CD4-positive, alpha-beta memory T cell (primary cell): ENCODE data around the gene OOEP. TPM values are rescaled to one million over a fixed set of nuclear protein-coding genes. Genes with fewer than 3 reads are reported as not detected.
A peak's percentile ranks its signal among the peaks of the same experiment; 100 is the strongest.
"Not testable (repeated sequence)": the region's sequence is repeated elsewhere in the genome, so short reads cannot be mapped to it uniquely, and the experiment has no call there.

Experiments used
- CTCF ChIA-PET: fragments of 350-600 bp; sonication (Branson Sonifier 250); formaldehyde crosslinking; loops from one replicate; lab custom pipeline; 2021; ENCODE audit warnings: inconsistent platforms; ENCODE audit not compliant: partially characterized antibody; lab: Charles Lee
- POLR2A ChIA-PET: fragments of 350-600 bp; sonication (Branson Sonifier 250); formaldehyde crosslinking; loops from one replicate; lab custom pipeline; 2021; ENCODE audit not compliant: partially characterized antibody; lab: Charles Lee
- DNase-seq, 5 donors: peaks; one replicate each; pipeline versions ENCODE4 v3.0.0 to v3.0.0-alpha.2; 2020 to 2022; ENCODE audit warnings: mixed read lengths in 1 of 5
- H3K27ac ChIP-seq: one replicate; pipeline ENCODE4 v1.7.0; 2013; ENCODE audit warnings: low read depth, low read length
- H3K27me3 ChIP-seq: 2 replicates; pipeline ENCODE4 v1.7.0; 2013; ENCODE audit warnings: mild to moderate bottlenecking, low read length, moderate library complexity; ENCODE audit not compliant: insufficient read depth
- H3K36me3 ChIP-seq: 2 replicates; pipeline ENCODE4 v1.7.0; 2013; ENCODE audit warnings: mild to moderate bottlenecking, low read length, moderate library complexity; ENCODE audit not compliant: insufficient read depth
- H3K4me1 ChIP-seq: 2 replicates; pipeline ENCODE4 v1.7.0; 2013; ENCODE audit warnings: mild to moderate bottlenecking, low read length, moderate library complexity; ENCODE audit not compliant: insufficient read depth
- H3K4me3 ChIP-seq, 2 donors: one replicate each; pipeline ENCODE4 v1.7.0; 2013; ENCODE audit warnings: low read length in 2 of 2, mild to moderate bottlenecking in 1 of 2
- H3K9me3 ChIP-seq, 2 donors: one replicate each; pipeline ENCODE4 v1.7.0; 2013; ENCODE audit warnings: low read length in 2 of 2, control low read depth in 1 of 2; ENCODE audit not compliant: control insufficient read depth in 1 of 2
- H3K27ac Mint-ChIP-seq, 7 donors: one replicate each; pipeline ENCODE4 v1.8.0; 2020 to 2021; ENCODE audit warnings: mixed read lengths in 7 of 7, mild to moderate bottlenecking in 6 of 7, inconsistent platforms in 3 of 7, moderate library complexity in 3 of 7
- H3K27me3 Mint-ChIP-seq, 2 donors: one replicate each; pipeline ENCODE4 v1.8.0; 2020 to 2021; ENCODE audit warnings: mixed read lengths in 2 of 2
- H3K36me3 Mint-ChIP-seq, 2 donors: one replicate each; pipeline ENCODE4 v1.8.0; 2020 to 2021; ENCODE audit warnings: mixed read lengths in 2 of 2, inconsistent platforms in 1 of 2, mild to moderate bottlenecking in 1 of 2
- H3K4me1 Mint-ChIP-seq, 4 donors: one replicate each; pipeline ENCODE4 v1.8.0; 2020 to 2021; ENCODE audit warnings: mixed read lengths in 4 of 4, mild to moderate bottlenecking in 1 of 4
- H3K4me3 Mint-ChIP-seq, 8 donors: one replicate each; pipeline ENCODE4 v1.8.0; 2020 to 2021; ENCODE audit warnings: mixed read lengths in 8 of 8, mild to moderate bottlenecking in 7 of 8, moderate library complexity in 6 of 8, inconsistent platforms in 3 of 8
- H3K9me3 Mint-ChIP-seq, 8 donors: one replicate each; pipeline ENCODE4 v1.8.0; 2020 to 2021; ENCODE audit warnings: mixed read lengths in 8 of 8, mild to moderate bottlenecking in 5 of 8, inconsistent platforms in 3 of 8, moderate library complexity in 1 of 8
- intact Hi-C: fragments of 100-400 bp; cut with micrococcal nuclease; formaldehyde crosslinking; loops from one replicate; pipeline ENCODE4 v1.15.1; 2023
- polyA plus RNA-seq, 2 donors: library from polyadenylated mRNA; unstranded; fragments of 300-500 nt; fragmentation: Illumina TruSeq; gene quantifications; one replicate each; pipeline ENCODE4 v1.2.3, GENCODE V29; 2021
- total RNA-seq, 2 experiments: library from RNA; stranded (reverse); gene quantifications; one replicate each; pipeline ENCODE4 v1.2.3, GENCODE V29; 2021

The OOEP gene
- total and polyA plus RNA-seq, 4 experiments from 2014 or later = 0.28 to 1.1 TPM; not detected in 2

DNA sequence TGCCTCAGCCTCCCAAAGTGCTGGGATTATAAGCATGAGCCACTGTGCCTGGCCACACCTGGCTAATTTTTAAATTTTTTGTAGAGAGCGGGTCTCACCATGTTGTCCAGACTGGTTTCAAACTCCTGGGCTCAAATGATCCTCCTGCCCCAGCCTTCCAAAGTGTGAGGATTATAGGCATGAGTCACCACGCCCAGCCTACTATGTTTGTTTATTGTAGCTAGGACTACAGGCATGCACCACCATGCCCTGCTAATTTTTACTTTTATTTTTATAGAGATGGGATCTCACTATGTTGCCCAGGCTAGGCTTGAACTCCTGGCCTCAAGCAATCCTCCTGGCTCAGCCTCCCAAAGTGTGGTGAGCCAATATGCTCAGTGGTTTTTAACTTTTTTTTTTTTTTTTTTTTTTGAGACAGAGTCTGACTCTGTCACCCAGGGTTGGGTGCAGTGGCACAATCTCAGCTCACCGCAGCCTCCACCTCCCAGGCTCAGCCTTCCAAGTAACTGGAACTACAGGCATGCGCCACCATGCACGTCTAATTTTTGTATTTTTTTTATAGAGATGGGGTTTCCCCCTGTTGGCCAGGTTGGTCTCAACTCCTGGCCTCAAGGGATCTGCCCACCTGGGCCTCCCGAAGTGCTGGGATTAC is 12.9 kb upstream of the OOEP start:
- intact Hi-C loops = no loop called here
- Histone ChIP-seq H3K4me3 (no peak overlapping the region), H3K9me3 (no peaks in the 10 kb centered on the region), H3K36me3 (no peaks in the 10 kb centered on the region), H3K4me1 (no peaks in the 10 kb centered on the region), H3K27me3 (no peaks in the 10 kb centered on the region), H3K27ac (no peak overlapping the region)
- ChIA-PET CTCF (no interaction called here), POLR2A (no interaction called here)
- Mint-ChIP-seq H3K27me3 (no peaks in the 10 kb centered on the region), H3K4me3 (no peak overlapping the region), H3K4me1 (peaks cover 0 to 2% (median 0%) of the 10 kb centered on the region in 4 donors), H3K27ac (no peak overlapping the region), H3K36me3 (no peaks in the 10 kb centered on the region), H3K9me3 (peaks cover 0 to 2% (median 0%) of the 10 kb centered on the region in 8 donors)
- no peak for DNase-seq

DNA sequence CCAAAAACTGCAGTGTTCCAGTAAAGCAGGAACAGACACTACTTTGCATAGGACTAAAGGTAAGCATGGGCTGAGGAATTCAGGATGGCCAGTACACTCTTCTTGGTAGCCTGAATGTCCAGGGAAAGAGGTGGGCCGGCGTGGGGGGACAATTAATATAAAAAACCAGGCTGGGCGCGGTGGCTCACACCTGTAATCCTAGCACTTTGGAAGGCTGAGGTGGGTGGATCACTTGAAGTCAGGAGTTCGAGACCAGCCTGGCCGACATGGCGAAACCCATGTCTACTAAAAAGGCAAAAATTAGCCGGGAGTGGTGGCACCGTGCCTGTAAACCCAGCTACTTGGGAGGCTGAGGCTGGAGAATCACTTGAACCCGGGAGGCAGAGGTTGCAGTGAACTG is 11.8 kb upstream of the OOEP start:
- H3K9me3 ChIP-seq, H3K4me1 ChIP-seq, H3K36me3 Mint-ChIP-seq, intact Hi-C loops, H3K4me3 Mint-ChIP-seq, H3K27me3 Mint-ChIP-seq, H3K4me3 ChIP-seq, H3K9me3 Mint-ChIP-seq, H3K27me3 ChIP-seq, H3K4me1 Mint-ChIP-seq, CTCF ChIA-PET, POLR2A ChIA-PET, H3K36me3 ChIP-seq, DNase-seq, H3K27ac ChIP-seq: not testable (repeated sequence)
- H3K27ac Mint-ChIP-seq = peak overlapping the region in 2 of 7 donors; percentile 66 to 73

- H3K36me3 Mint-ChIP-seq = no peaks in the 10 kb centered on the region
- POLR2A ChIA-PET = no interaction called here
- Histone ChIP-seq H3K9me3 (peaks cover 0 to 4% of the 10 kb centered on the region in 2 donors), H3K27me3 (no peaks in the 10 kb centered on the region), H3K4me3 (no peak overlapping the region), H3K36me3 (no peaks in the 10 kb centered on the region), H3K4me1 (no peaks in the 10 kb centered on the region), H3K27ac (no peak overlapping the region)
- intact Hi-C loops = no loop called here
- no peak overlapping the region for H3K27ac Mint-ChIP-seq
- H3K27me3 Mint-ChIP-seq = no peaks in the 10 kb centered on the region
- H3K4me1 Mint-ChIP-seq = no peaks in the 10 kb centered on the region
- H3K9me3 Mint-ChIP-seq = peaks cover 0 to 10% (median 5%) of the 10 kb centered on the region in 8 donors
- no peak overlapping the region for H3K4me3 Mint-ChIP-seq
- CTCF ChIA-PET = interaction anchor here (1.2 kb wide), 1 partner anchor 21 kb away, joined by 5 read pairs; no protein-coding TSS in a partner anchor
- DNase-seq = no peak
Measured at GRCh38 chr6:73377225-73377624, 7.5 kb upstream of the OOEP start.

GRCh38 chr6:73375216-73375615 is 5.5 kb upstream of the OOEP start:
- H3K4me1 Mint-ChIP-seq = no peaks in the 10 kb centered on the region
- H3K36me3 Mint-ChIP-seq = no peaks in the 10 kb centered on the region
- peaks cover 0 to 28% (median 8%) of the 10 kb centered on the region in 8 donors for H3K9me3 Mint-ChIP-seq
- no peaks in the 10 kb centered on the region for H3K36me3 ChIP-seq
- H3K27me3 ChIP-seq = no peaks in the 10 kb centered on the region
- intact Hi-C loops = no loop called here
- no peak for DNase-seq
- H3K27ac Mint-ChIP-seq = peak overlapping the region in 1 of 7 donors; percentile 52
- ChIA-PET POLR2A (no interaction called here), CTCF (interaction anchor here (1.1 kb wide), 1 partner anchor 14 kb away, joined by 4 read pairs; no protein-coding TSS in a partner anchor)
- peaks cover 0 to 10% of the 10 kb centered on the region in 2 donors for H3K9me3 ChIP-seq
- H3K27me3 Mint-ChIP-seq = no peaks in the 10 kb centered on the region
- no peaks in the 10 kb centered on the region for H3K4me1 ChIP-seq
- H3K4me3 ChIP-seq = no peak overlapping the region
- H3K4me3 Mint-ChIP-seq = no peak overlapping the region
- no peak overlapping the region for H3K27ac ChIP-seq

DNA sequence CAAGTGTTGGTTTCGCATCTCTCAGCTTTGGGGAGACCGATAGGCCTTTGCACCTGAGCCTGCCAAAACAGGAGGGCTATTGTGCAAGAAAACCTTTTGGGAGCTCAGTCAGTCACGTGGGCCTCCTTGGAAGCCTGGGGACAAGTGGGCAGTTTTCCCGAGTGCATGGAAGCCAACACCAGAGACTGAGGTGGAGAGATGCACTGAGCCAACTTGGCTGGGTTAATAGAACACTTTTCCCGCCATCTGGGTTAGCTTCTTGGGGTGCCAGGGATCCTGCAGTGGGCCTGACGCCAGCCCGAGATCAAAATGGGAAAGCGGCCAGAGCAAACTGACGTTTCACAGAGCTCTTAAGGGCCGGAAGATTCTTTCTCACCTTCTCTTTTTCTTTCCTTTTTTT is 2.8 kb upstream of the OOEP start:
- no peak for DNase-seq
- no peaks in the 10 kb centered on the region for H3K36me3 ChIP-seq
- ChIA-PET CTCF (interaction anchor here (1.5 kb wide), 1 partner anchor 16 kb away, joined by 4 read pairs; no protein-coding TSS in a partner anchor), POLR2A (no interaction called here)
- intact Hi-C loops = no loop called here
- no peaks in the 10 kb centered on the region for H3K27me3 ChIP-seq
- no peaks in the 10 kb centered on the region for H3K27me3 Mint-ChIP-seq
- no peak overlapping the region for H3K27ac ChIP-seq
- H3K4me1 ChIP-seq = no peaks in the 10 kb centered on the region
- H3K36me3 Mint-ChIP-seq = no peaks in the 10 kb centered on the region
- no peaks in the 10 kb centered on the region for H3K4me1 Mint-ChIP-seq
- peaks cover 0 to 10% of the 10 kb centered on the region in 2 donors for H3K9me3 ChIP-seq
- peaks cover 0 to 33% (median 8%) of the 10 kb centered on the region in 8 donors for H3K9me3 Mint-ChIP-seq
- no peak overlapping the region for H3K4me3 Mint-ChIP-seq
- H3K27ac Mint-ChIP-seq = no peak overlapping the region
- H3K4me3 ChIP-seq = no peak overlapping the region

GRCh38 chr6:73371984-73372383 is 2.3 kb upstream of the OOEP start:
- Histone ChIP-seq H3K4me1 (no peaks in the 10 kb centered on the region), H3K36me3 (no peaks in the 10 kb centered on the region), H3K27ac (no peak overlapping the region), H3K27me3 (no peaks in the 10 kb centered on the region), H3K9me3 (peaks cover 0 to 10% of the 10 kb centered on the region in 2 donors), H3K4me3 (no peak overlapping the region)
- Mint-ChIP-seq H3K27me3 (no peaks in the 10 kb centered on the region), H3K9me3 (peaks cover 0 to 33% (median 8%) of the 10 kb centered on the region in 8 donors), H3K27ac (no peak overlapping the region), H3K36me3 (no peaks in the 10 kb centered on the region), H3K4me1 (no peaks in the 10 kb centered on the region), H3K4me3 (no peak overlapping the region)
- intact Hi-C loops = no loop called here
- CTCF ChIA-PET = no interaction called here
- POLR2A ChIA-PET = no interaction called here
- no peak for DNase-seq

DNA sequence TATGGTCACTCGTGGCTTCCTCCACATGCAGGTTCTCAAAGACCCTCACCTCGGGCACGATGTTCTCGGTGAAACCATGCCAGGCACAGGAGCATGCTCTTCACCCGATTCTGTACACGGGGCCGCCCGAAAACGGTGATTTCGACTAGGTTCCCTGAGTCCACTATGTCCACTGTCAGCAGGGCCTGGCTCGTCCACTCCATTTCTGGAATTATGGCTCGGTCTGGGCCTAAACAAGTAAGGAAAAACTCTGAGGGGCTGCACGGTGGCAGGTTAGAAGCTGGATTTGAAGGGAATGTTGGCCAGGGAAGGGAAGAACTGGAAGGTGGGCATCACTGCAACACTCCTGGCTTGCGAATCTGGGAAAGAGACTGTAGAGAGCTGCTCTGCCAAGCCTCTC is 540 bp downstream of the OOEP start:
- no peak overlapping the region for H3K4me3 Mint-ChIP-seq
- peaks cover 0 to 33% (median 8%) of the 10 kb centered on the region in 8 donors for H3K9me3 Mint-ChIP-seq
- H3K36me3 Mint-ChIP-seq = no peaks in the 10 kb centered on the region
- H3K27me3 ChIP-seq = no peaks in the 10 kb centered on the region
- no peak overlapping the region for H3K27ac Mint-ChIP-seq
- no peaks in the 10 kb centered on the region for H3K4me1 ChIP-seq
- no peak overlapping the region for H3K4me3 ChIP-seq
- peaks cover 0 to 10% of the 10 kb centered on the region in 2 donors for H3K9me3 ChIP-seq
- ChIA-PET POLR2A (no interaction called here), CTCF (interaction anchor here (2.0 kb wide), 1 partner anchor 41 kb away, joined by 5 read pairs; no protein-coding TSS in a partner anchor)
- no peak for DNase-seq
- H3K36me3 ChIP-seq = no peaks in the 10 kb centered on the region
- no peaks in the 10 kb centered on the region for H3K27me3 Mint-ChIP-seq
- H3K4me1 Mint-ChIP-seq = no peaks in the 10 kb centered on the region
- intact Hi-C loops = no loop called here
- H3K27ac ChIP-seq = no peak overlapping the region
